ENCODE results near the gene TOM1L2. TPM values are rescaled to one million over a fixed set of nuclear protein-coding genes. Genes with fewer than 3 reads are reported as not detected.
A peak's percentile ranks its signal among the peaks of the same experiment; 100 is the strongest.

TOM1L2 gene
- total and polyA plus RNA-seq, 8 donors, result 13.3 to 154 (median 41.1) TPM

GRCh38 chr17:17807440-17807839, 164.8 kb downstream of the TOM1L2 start:
- Histone ChIP-seq H3K9me3 (no peaks in the 10 kb centered on the region), H3K27ac (peak overlapping the region in 1 of 5 donors; percentile 8), H3K4me1 (peaks cover 23 to 40% (median 30%) of the 10 kb centered on the region in 4 donors), H3K27me3 (no peaks in the 10 kb centered on the region), H3K4me3 (no peak overlapping the region), H3K36me3 (peaks cover 5 to 77% (median 46%) of the 10 kb centered on the region in 4 donors)
- 75 to 100% (median 79%) methylated on average over 1 to 5 of the region's 5 CpGs for WGBS, 5 donors
- intact Hi-C loops (cut with DNase I; ENCODE audit: low total_unique reads), result no loop called here
- DNase-seq, result no peak
- TF ChIP-seq EP300 (IDR thresholded peaks at IDR 0.05), result no peak
- TF ChIP-seq POLR2AphosphoS5 (IDR thresholded peaks at IDR 0.05), result no peak
- TF ChIP-seq CTCF (IDR thresholded peaks at IDR 0.05), result no peak
- no peak for TF ChIP-seq POLR2A (IDR thresholded peaks at IDR 0.05)

- WGBS, 5 donors, result 81 to 89% (median 82%) methylated on average over 11 to 17 of the region's 17 CpGs
- intact Hi-C loops (cut with DNase I; ENCODE audit: low total_unique reads), result no loop called here
Observed at GRCh38 chr17:17806611-17807274, 165.5 kb downstream of the TOM1L2 start.

GRCh38 chr17:17806035-17806434, 166.2 kb downstream of the TOM1L2 start:
- no peak for TF ChIP-seq POLR2A (IDR thresholded peaks at IDR 0.05)
- no peak for TF ChIP-seq CTCF (IDR thresholded peaks at IDR 0.05)
- TF ChIP-seq POLR2AphosphoS5 (IDR thresholded peaks at IDR 0.05), result no peak
- no peak for TF ChIP-seq EP300 (IDR thresholded peaks at IDR 0.05)
- no peak for DNase-seq
- Histone ChIP-seq H3K36me3 (peaks cover 5 to 82% (median 56%) of the 10 kb centered on the region in 4 donors), H3K9me3 (no peaks in the 10 kb centered on the region), H3K4me1 (peaks cover 11 to 26% (median 17%) of the 10 kb centered on the region in 4 donors), H3K4me3 (no peak overlapping the region), H3K27me3 (no peaks in the 10 kb centered on the region), H3K27ac (no peak overlapping the region)
- WGBS, 5 donors, result 90 to 97% (median 94%) methylated on average over 4 of the region's 4 CpGs
- intact Hi-C loops (cut with DNase I; ENCODE audit: low total_unique reads), result no loop called here

More at GRCh38 chr17:17806611-17807274, 165.5 kb downstream of the TOM1L2 start:
- peaks cover 5 to 80% (median 50%) of the 10 kb centered on the region in 4 donors for H3K36me3 ChIP-seq
- no peak overlapping the region for H3K27ac ChIP-seq
- no peaks in the 10 kb centered on the region for H3K9me3 ChIP-seq
- no peak overlapping the region for H3K4me3 ChIP-seq
- no peaks in the 10 kb centered on the region for H3K27me3 ChIP-seq
- H3K4me1 ChIP-seq, result peaks cover 16 to 33% (median 24%) of the 10 kb centered on the region in 4 donors
- no peak for DNase-seq
- TF ChIP-seq POLR2AphosphoS5 (IDR thresholded peaks at IDR 0.05), result no peak
- no peak for TF ChIP-seq EP300 (IDR thresholded peaks at IDR 0.05)
- no peak for TF ChIP-seq POLR2A (IDR thresholded peaks at IDR 0.05)
- TF ChIP-seq CTCF (IDR thresholded peaks at IDR 0.05), result no peak

- DNase-seq, result no peak
- Histone ChIP-seq H3K27ac (no peak overlapping the region), H3K36me3 (peaks cover 5 to 81% (median 54%) of the 10 kb centered on the region in 4 donors), H3K9me3 (no peaks in the 10 kb centered on the region), H3K4me1 (peaks cover 7 to 22% (median 13%) of the 10 kb centered on the region in 4 donors), H3K27me3 (no peaks in the 10 kb centered on the region), H3K4me3 (no peak overlapping the region)
- TF ChIP-seq POLR2AphosphoS5 (IDR thresholded peaks at IDR 0.05), result no peak
- TF ChIP-seq POLR2A (IDR thresholded peaks at IDR 0.05), result no peak
- no peak for TF ChIP-seq CTCF (IDR thresholded peaks at IDR 0.05)
- TF ChIP-seq EP300 (IDR thresholded peaks at IDR 0.05), result no peak
- 74 to 93% (median 84%) methylated on average over 4 to 9 of the region's 9 CpGs for WGBS, 5 donors
- intact Hi-C loops (cut with DNase I; ENCODE audit: low total_unique reads), result no loop called here
Observed at GRCh38 chr17:17805575-17805974, 166.6 kb downstream of the TOM1L2 start.

Data from stomach (tissue), 9 donors.